ENCODE measurements around the gene BTBD9.

BTBD9 gene

GRCh38 chr6:38218235-38218634 lies 421.5 kb downstream of the BTBD9 start:
- no peak for TF ChIP-seq FOXP2 (optimal IDR thresholded peaks at IDR 0.05; ENCODE audit: control extremely low read depth, extremely low read length, insufficient read depth)
- TF ChIP-seq EZH2 (IDR thresholded peaks at IDR 0.05), result no peak
- TF ChIP-seq POLR2AphosphoS5 (IDR thresholded peaks at IDR 0.05; ENCODE audit: borderline replicate concordance, low read depth, low read length), result no peak
- Histone ChIP-seq H3K36me3 (ENCODE audit: insufficient read depth, low read length) (no peaks in the 10 kb centered on the region), H3K27ac (no peak overlapping the region), H3K9me3 (ENCODE audit: low read depth, low read length) (no peaks in the 10 kb centered on the region), H3K4me3 (no peak overlapping the region), H3K9ac (ENCODE audit: insufficient read length) (no peak overlapping the region)
- DNase-seq (ENCODE audit: low read depth, low spot score), result no peak

- no peak overlapping the region for H3K9ac ChIP-seq (ENCODE audit: insufficient read length)
- TF ChIP-seq FOXP2 (optimal IDR thresholded peaks at IDR 0.05; ENCODE audit: control extremely low read depth, extremely low read length, insufficient read depth) (no peak), EZH2 (IDR thresholded peaks at IDR 0.05) (no peak), POLR2AphosphoS5 (IDR thresholded peaks at IDR 0.05; ENCODE audit: borderline replicate concordance, low read depth, low read length) (no peak)
- H3K27ac ChIP-seq, result no peak overlapping the region
- H3K36me3 ChIP-seq (ENCODE audit: insufficient read depth, low read length), result no peaks in the 10 kb centered on the region
- no peak overlapping the region for H3K4me3 ChIP-seq
- no peaks in the 10 kb centered on the region for H3K9me3 ChIP-seq (ENCODE audit: low read depth, low read length)
- no peak for DNase-seq (ENCODE audit: low read depth, low spot score)
Measured at GRCh38 chr6:38216451-38216850, 423.3 kb downstream of the BTBD9 start.

GRCh38 chr6:38215651-38216311 lies 423.9 kb downstream of the BTBD9 start:
- H3K36me3 ChIP-seq (ENCODE audit: insufficient read depth, low read length), result no peaks in the 10 kb centered on the region
- no peaks in the 10 kb centered on the region for H3K9me3 ChIP-seq (ENCODE audit: low read depth, low read length)
- no peak for TF ChIP-seq EZH2 (IDR thresholded peaks at IDR 0.05)
- H3K27ac ChIP-seq, result no peak overlapping the region
- H3K9ac ChIP-seq (ENCODE audit: insufficient read length), result no peak overlapping the region
- DNase-seq (ENCODE audit: low read depth, low spot score), result no peak
- H3K4me3 ChIP-seq, result no peak overlapping the region

GRCh38 chr6:38215225-38215624 lies 424.5 kb downstream of the BTBD9 start:
- Histone ChIP-seq H3K27ac (no peak overlapping the region), H3K9me3 (ENCODE audit: low read depth, low read length) (no peaks in the 10 kb centered on the region), H3K9ac (ENCODE audit: insufficient read length) (no peak overlapping the region), H3K4me3 (no peak overlapping the region), H3K36me3 (ENCODE audit: insufficient read depth, low read length) (no peaks in the 10 kb centered on the region)
- TF ChIP-seq EZH2 (IDR thresholded peaks at IDR 0.05), result no peak
- TF ChIP-seq POLR2AphosphoS5 (IDR thresholded peaks at IDR 0.05; ENCODE audit: borderline replicate concordance, low read depth, low read length), result no peak
- no peak for TF ChIP-seq FOXP2 (optimal IDR thresholded peaks at IDR 0.05; ENCODE audit: control extremely low read depth, extremely low read length, insufficient read depth)
- DNase-seq (ENCODE audit: low read depth, low spot score), result no peak

GRCh38 chr6:38214159-38214558 lies 425.6 kb downstream of the BTBD9 start:
- TF ChIP-seq POLR2AphosphoS5 (IDR thresholded peaks at IDR 0.05; ENCODE audit: borderline replicate concordance, low read depth, low read length), result no peak
- TF ChIP-seq FOXP2 (optimal IDR thresholded peaks at IDR 0.05; ENCODE audit: control extremely low read depth, extremely low read length, insufficient read depth), result no peak
- no peak for TF ChIP-seq EZH2 (IDR thresholded peaks at IDR 0.05)
- no peak for DNase-seq (ENCODE audit: low read depth, low spot score)
- Histone ChIP-seq H3K9me3 (ENCODE audit: low read depth, low read length) (no peaks in the 10 kb centered on the region), H3K9ac (ENCODE audit: insufficient read length) (no peak overlapping the region), H3K27ac (no peak overlapping the region), H3K36me3 (ENCODE audit: insufficient read depth, low read length) (no peaks in the 10 kb centered on the region), H3K4me3 (no peak overlapping the region)

GRCh38 chr6:38213251-38213658 lies 426.5 kb downstream of the BTBD9 start:
- peak; percentile 60 for DNase-seq (ENCODE audit: low read depth, low spot score)
- no peaks in the 10 kb centered on the region for H3K36me3 ChIP-seq (ENCODE audit: insufficient read depth, low read length)
- no peaks in the 10 kb centered on the region for H3K9me3 ChIP-seq (ENCODE audit: low read depth, low read length)
- peak overlapping the region; percentile 65 for H3K4me3 ChIP-seq
- peak overlapping the region; percentile 95 for H3K27ac ChIP-seq
- TF ChIP-seq FOXP2 (optimal IDR thresholded peaks at IDR 0.05; ENCODE audit: control extremely low read depth, extremely low read length, insufficient read depth), result no peak
- no peak for TF ChIP-seq EZH2 (IDR thresholded peaks at IDR 0.05)
- no peak for TF ChIP-seq POLR2AphosphoS5 (IDR thresholded peaks at IDR 0.05; ENCODE audit: borderline replicate concordance, low read depth, low read length)
- H3K9ac ChIP-seq (ENCODE audit: insufficient read length), result peak overlapping the region; percentile 40

- Histone ChIP-seq H3K36me3 (ENCODE audit: insufficient read depth, low read length) (no peaks in the 10 kb centered on the region), H3K4me3 (peak overlapping the region; percentile 65), H3K27ac (peak overlapping the region; percentile 95), H3K9me3 (ENCODE audit: low read depth, low read length) (no peaks in the 10 kb centered on the region), H3K9ac (ENCODE audit: insufficient read length) (peak overlapping the region; percentile 40)
- DNase-seq (ENCODE audit: low read depth, low spot score), result no peak
- no peak for TF ChIP-seq EZH2 (IDR thresholded peaks at IDR 0.05)
- TF ChIP-seq FOXP2 (optimal IDR thresholded peaks at IDR 0.05; ENCODE audit: control extremely low read depth, extremely low read length, insufficient read depth), result peak; percentile 93
Measured at GRCh38 chr6:38212579-38212978, 427.1 kb downstream of the BTBD9 start.

GRCh38 chr6:38212116-38212515 lies 427.6 kb downstream of the BTBD9 start:
- Histone ChIP-seq H3K4me3 (peak overlapping the region; percentile 65), H3K36me3 (ENCODE audit: insufficient read depth, low read length) (no peaks in the 10 kb centered on the region), H3K9me3 (ENCODE audit: low read depth, low read length) (no peaks in the 10 kb centered on the region), H3K27ac (peak overlapping the region; percentile 95; the same call in 1 of the 2 replicates), H3K9ac (ENCODE audit: insufficient read length) (no peak overlapping the region)
- DNase-seq (ENCODE audit: low read depth, low spot score), result no peak
- no peak for TF ChIP-seq POLR2AphosphoS5 (IDR thresholded peaks at IDR 0.05; ENCODE audit: borderline replicate concordance, low read depth, low read length)
- no peak for TF ChIP-seq FOXP2 (optimal IDR thresholded peaks at IDR 0.05; ENCODE audit: control extremely low read depth, extremely low read length, insufficient read depth)
- TF ChIP-seq EZH2 (IDR thresholded peaks at IDR 0.05), result no peak
